Testis (tissue), 3 donors: ENCODE data around the gene SST. TPM values are rescaled to one million over a fixed set of nuclear protein-coding genes. Genes with fewer than 3 reads are reported as not detected.

ENCODE experiments used
- DNase-seq: peaks from one replicate; pipeline ENCODE4 v3.0.0-alpha.2; 2019
- H3K27ac ChIP-seq, 2 donors: fragments of 200-600 bp; sonication (generic); one replicate each; pipeline ENCODE4 v1.5.1; 2019
- H3K27me3 ChIP-seq: fragments of 200-600 bp; sonication (generic); one replicate; pipeline ENCODE4 v1.5.1; 2019
- H3K36me3 ChIP-seq: fragments of 200-600 bp; sonication (generic); one replicate; pipeline ENCODE4 v1.5.1; 2017; ENCODE audit warnings: low read depth; ENCODE audit errors: missing control alignments
- H3K4me1 ChIP-seq: fragments of 200-600 bp; sonication (generic); one replicate; pipeline ENCODE4 v1.5.1; 2019
- H3K4me3 ChIP-seq, 2 donors: fragments of 200-600 bp; sonication (generic); one replicate each; pipeline ENCODE4 v1.5.1; 2017 to 2019
- H3K9me3 ChIP-seq: fragments of 200-600 bp; sonication (generic); one replicate; pipeline ENCODE4 v1.5.1; 2017
- POLR2A ChIP-seq: fragments of 450-650 bp; IDR thresholded peaks from one replicate; pipeline ENCODE4 v1.6.1; 2017; ENCODE audit warnings: antibody characterized with exemption, mild to moderate bottlenecking, moderate library complexity
- WGBS, 2 donors: methylation state at CpG; one replicate each; pipeline ENCODE4 v1.1.5; 2018; 5-methylcytosine and 5-hydroxymethylcytosine counted together
- intact Hi-C: fragments of 100-400 bp; cut with DNase I; formaldehyde crosslinking; loops from one replicate; pipeline ENCODE4 v1.15.1; 2023; ENCODE audit warnings: low total_unique reads
- polyA plus RNA-seq: library from polyadenylated mRNA; stranded (reverse); fragments of 350-450 nt; fragmentation: Illumina TruSeq; extraction: RNeasy Lipid Tissue Mini Kit (QIAGEN cat#74804); gene quantifications from one replicate; pipeline ENCODE4 v1.2.3, GENCODE V29; 2014; ENCODE audit warnings: low read depth, low replicate concordance; ENCODE audit not compliant: insufficient read depth
- total RNA-seq, 2 donors: library from RNA; depleted of rRNA; stranded (reverse); fragments of >200 nt; gene quantifications; one replicate each; pipeline ENCODE4 v1.2.3, GENCODE V29; 2016
- TF ChIP-seq, protein P1 (sequence below), 3 experiments: fragments of 450-650 bp in 2 of 3; fragments of 200-600 bp in 1 of 3; sonication (generic) in 1 of 3; IDR thresholded peaks; one replicate each; pipeline ENCODE4 v1.5.1; 2016 to 2019; ENCODE audit warnings: antibody characterized with exemption in 3 of 3, mild to moderate bottlenecking in 2 of 3, moderate library complexity in 1 of 3

The SST gene
- total and polyA plus RNA-seq, 3 donors from 2014 or later, result 0.84 TPM; not detected in 2

DNA sequence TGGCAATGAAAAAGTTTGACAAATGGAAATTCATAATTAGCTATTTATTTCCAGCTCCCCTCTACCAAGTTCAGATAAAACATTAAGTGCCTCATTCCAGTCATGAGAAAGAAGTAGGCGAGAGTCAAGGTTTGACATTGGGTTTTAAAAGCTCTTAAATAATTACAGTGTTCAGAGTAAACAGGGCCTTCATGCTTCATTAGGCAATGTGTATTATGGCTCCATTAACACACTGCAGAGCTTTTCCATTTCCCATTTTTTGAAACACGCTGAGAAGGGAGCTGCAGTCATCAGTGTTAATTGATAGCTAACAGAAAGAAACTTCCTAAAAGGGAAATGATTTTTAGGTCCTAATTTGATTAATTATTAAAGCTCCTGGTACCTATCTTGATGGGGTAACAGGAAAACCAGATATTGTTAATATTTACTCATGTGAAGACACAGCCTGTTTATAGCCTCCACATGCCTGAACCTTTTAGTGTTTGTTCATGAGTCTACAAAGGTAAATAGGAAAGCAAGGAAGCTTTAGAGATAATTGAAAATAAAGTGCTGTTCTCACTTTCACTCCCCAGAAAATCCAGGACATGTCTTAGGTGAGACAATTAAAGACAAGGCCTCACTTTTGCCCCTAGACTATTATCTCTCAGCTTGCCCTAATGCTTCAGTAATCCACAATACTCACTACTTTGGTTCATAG lies 28.7 kb downstream of the SST start:
- intact Hi-C loops, result no loop called here
- Histone ChIP-seq H3K36me3 (no peaks in the 10 kb centered on the region), H3K27ac (no peak overlapping the region), H3K9me3 (no peaks in the 10 kb centered on the region), H3K4me1 (no peaks in the 10 kb centered on the region), H3K4me3 (no peak overlapping the region), H3K27me3 (no peaks in the 10 kb centered on the region)
- DNase-seq, result no peak
- TF ChIP-seq POLR2A, result no peak
- TF ChIP-seq, protein P1, sequence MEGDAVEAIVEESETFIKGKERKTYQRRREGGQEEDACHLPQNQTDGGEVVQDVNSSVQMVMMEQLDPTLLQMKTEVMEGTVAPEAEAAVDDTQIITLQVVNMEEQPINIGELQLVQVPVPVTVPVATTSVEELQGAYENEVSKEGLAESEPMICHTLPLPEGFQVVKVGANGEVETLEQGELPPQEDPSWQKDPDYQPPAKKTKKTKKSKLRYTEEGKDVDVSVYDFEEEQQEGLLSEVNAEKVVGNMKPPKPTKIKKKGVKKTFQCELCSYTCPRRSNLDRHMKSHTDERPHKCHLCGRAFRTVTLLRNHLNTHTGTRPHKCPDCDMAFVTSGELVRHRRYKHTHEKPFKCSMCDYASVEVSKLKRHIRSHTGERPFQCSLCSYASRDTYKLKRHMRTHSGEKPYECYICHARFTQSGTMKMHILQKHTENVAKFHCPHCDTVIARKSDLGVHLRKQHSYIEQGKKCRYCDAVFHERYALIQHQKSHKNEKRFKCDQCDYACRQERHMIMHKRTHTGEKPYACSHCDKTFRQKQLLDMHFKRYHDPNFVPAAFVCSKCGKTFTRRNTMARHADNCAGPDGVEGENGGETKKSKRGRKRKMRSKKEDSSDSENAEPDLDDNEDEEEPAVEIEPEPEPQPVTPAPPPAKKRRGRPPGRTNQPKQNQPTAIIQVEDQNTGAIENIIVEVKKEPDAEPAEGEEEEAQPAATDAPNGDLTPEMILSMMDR (IDR thresholded peaks at IDR 0.05), result no peak
- WGBS, 2 donors, result 93 to 97% methylated on average over 2 of the region's 2 CpGs

DNA sequence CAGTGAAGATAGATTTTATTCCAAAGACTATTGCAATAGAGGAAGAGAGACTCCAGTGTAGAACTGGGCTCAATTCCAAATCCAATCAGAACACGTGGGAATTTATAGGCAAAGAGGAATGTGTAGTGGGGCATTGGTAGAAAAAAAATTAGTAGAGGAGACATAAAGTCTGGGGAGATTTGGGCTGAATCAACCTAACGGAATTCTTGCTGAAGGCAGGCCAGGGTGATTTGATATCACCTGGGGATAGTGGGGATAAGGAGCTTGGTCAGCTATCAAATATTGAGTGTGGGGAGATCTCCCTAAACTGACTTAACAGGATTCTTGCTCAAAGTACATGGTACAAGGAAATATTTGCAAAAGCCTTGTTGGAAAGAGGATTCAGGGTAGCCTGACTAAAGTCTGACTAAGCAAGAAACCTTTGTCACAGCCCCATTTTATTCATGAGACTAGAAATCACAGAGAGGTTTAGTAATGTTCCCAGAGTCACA lies 29.6 kb downstream of the SST start:
- no peak overlapping the region for H3K4me3 ChIP-seq
- 48 to 61% methylated on average over 2 of the region's 2 CpGs for WGBS, 2 donors
- no peaks in the 10 kb centered on the region for H3K4me1 ChIP-seq
- H3K27ac ChIP-seq, result no peak overlapping the region
- H3K36me3 ChIP-seq, result no peaks in the 10 kb centered on the region
- intact Hi-C loops, result no loop called here
- H3K9me3 ChIP-seq, result no peaks in the 10 kb centered on the region
- H3K27me3 ChIP-seq, result no peaks in the 10 kb centered on the region
- TF ChIP-seq POLR2A, result no peak
- TF ChIP-seq, protein P1 (IDR thresholded peaks at IDR 0.05), result no peak
- no peak for DNase-seq

DNA sequence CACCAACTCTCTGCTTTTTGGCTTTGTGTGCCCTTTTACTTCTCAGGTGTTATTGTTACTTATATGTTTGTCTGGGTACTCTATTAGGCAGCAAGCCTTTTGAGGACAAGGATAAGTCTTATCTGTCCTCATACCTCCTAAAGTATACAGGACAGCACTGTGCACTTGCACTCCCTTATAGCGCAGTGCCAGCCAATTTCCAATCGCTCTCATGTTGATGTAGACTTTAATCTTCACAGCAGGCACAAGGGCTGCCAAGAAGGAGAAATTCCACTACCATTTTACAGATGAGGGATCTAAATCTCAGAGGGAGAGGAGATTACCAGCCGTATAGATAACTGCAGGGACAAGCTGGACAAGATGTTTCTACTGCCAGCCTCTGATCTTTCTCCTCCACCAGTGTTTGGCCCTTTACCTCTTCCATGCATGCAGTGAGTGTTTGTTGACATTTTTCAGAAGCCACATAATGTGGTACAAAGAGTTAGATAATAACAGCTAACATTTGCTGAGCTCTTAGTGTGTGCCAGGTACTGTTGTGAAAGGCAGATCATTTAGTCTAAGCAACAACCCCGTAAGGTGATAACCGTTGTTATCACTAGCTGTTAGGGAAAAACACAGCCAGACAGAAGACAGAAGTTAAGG lies 30.1 kb downstream of the SST start:
- DNase-seq, result no peak
- TF ChIP-seq POLR2A, result no peak
- TF ChIP-seq, protein P1 (IDR thresholded peaks at IDR 0.05), result no peak
- Histone ChIP-seq H3K4me3 (no peak overlapping the region), H3K27me3 (no peaks in the 10 kb centered on the region), H3K27ac (no peak overlapping the region), H3K9me3 (no peaks in the 10 kb centered on the region), H3K36me3 (no peaks in the 10 kb centered on the region), H3K4me1 (no peaks in the 10 kb centered on the region)
- 60% methylated on average over 5 of the region's 5 CpGs for WGBS, 2 donors
- intact Hi-C loops, result no loop called here

DNA sequence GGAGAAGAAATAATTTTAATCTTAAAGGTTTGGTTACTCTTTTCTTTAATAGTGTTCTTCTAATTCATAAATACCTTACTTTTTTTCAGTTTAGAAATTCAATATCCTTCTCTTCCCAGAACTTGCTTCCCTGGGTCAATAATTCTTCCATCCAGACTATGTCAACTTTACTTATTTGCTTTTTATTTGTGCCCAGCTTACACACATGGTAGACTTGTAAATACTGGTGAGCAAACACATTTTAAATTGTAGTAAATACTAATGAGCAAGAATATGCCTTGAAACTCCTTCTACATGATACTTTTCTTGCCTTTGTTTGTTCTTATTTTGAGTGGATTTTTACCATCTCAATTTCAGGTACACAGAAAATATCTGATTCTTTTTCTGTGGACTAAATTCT lies 33.7 kb downstream of the SST start:
- no peaks in the 10 kb centered on the region for H3K36me3 ChIP-seq
- H3K4me3 ChIP-seq, result no peak overlapping the region
- no peak overlapping the region for H3K27ac ChIP-seq
- no peaks in the 10 kb centered on the region for H3K4me1 ChIP-seq
- TF ChIP-seq, protein P1 (IDR thresholded peaks at IDR 0.05), result no peak
- TF ChIP-seq POLR2A, result no peak
- DNase-seq, result no peak
- H3K9me3 ChIP-seq, result no peaks in the 10 kb centered on the region
- no peaks in the 10 kb centered on the region for H3K27me3 ChIP-seq
- intact Hi-C loops, result no loop called here
